Measurements from ENCODE around the gene CD300LG.

Gene CD300LG

DNA sequence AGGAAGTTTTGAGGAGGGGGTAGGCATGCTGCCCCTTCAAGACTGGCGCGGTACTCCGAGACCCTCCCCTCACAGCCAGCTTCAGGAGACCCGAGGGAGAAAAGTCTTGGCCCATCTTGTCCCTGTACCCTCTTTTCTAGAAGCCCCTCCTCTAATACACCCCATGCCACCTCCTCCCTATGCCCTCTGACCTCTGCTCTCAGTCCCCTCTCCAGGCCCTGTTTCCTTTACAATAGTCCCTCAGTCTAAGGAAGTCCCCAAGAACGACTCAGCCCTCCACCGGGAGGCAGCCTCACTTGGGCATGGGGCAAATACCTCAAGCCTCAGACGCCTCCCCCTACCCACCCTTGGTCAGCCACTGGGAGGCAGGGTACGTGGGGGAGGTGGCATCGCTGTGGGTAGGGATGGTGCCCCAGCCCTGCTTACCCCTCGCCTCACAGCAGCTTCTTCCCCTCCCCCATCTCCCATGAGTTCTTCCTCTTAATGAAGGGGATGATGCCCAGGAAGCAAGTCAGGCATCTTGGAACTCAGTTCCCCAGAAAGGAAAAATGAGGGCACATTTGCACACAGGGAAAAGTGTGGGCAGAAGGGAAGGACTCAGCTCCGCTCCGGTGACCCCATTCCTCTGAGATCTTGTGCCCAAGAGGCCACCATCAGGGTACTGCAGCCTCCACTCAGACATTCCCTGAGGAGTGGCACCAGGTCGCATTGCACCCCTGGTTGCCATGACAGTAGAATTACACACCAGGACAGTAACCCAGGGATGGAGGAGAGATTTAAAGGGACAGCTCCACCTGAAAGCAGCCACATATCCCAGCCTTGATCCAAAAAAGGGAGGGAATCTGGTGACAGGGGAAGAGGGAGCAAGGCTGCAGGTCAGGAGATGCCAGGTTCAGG lies 54.1 kb downstream of the CD300LG start:
- no CpG with 5 or more reads among the region's 13 CpGs for WGBS, 2 donors (ENCODE audit: extremely low coverage in 2 of 2, insufficient read length in 2 of 2, insufficient replicate concordance in 1 of 2)
- peak overlapping the region; percentile 92 for H3K18ac ChIP-seq (ENCODE audit: low read length)
- DNase-seq (ENCODE audit: low spot score): no peak
- H3K14ac ChIP-seq (ENCODE audit: low read length): peak overlapping the region; percentile 79
- H2BK15ac ChIP-seq (ENCODE audit: low read length): peak overlapping the region; percentile 93
- H3K27me3 ChIP-seq (ENCODE audit: control insufficient read depth in 3 of 3, insufficient read depth in 3 of 3, low read depth in 1 of 3, low read length in 3 of 3): peaks cover 0 to 37% (median 0%) of the 10 kb centered on the region in 3 experiments
- peak overlapping the region; percentile 71 for H3K4me2 ChIP-seq (ENCODE audit: insufficient read depth, low read length, poor library complexity, severe bottlenecking)
- H3K9ac ChIP-seq (ENCODE audit: low read depth, low read length, poor library complexity): no peak overlapping the region
- peak overlapping the region; percentile 86 for H2AK5ac ChIP-seq (ENCODE audit: low read depth, low read length)
- peak overlapping the region; percentile 9 for H2BK5ac ChIP-seq (ENCODE audit: low read length)
- H3K4ac ChIP-seq (ENCODE audit: low read length): no peak overlapping the region
- H3K27ac ChIP-seq (replicated peaks; ENCODE audit: low read length): peak overlapping the region; percentile 11
- H2BK12ac ChIP-seq (ENCODE audit: low read length): peak overlapping the region; percentile 84
- H3K79me1 ChIP-seq (ENCODE audit: low read depth, low read length): peaks cover 3% of the 10 kb centered on the region
- peak overlapping the region; percentile 94 for H2AFZ ChIP-seq (ENCODE audit: low read length)
- H3K23ac ChIP-seq (ENCODE audit: low read depth, low read length, poor library complexity): peak overlapping the region; percentile 18
- H4K91ac ChIP-seq (ENCODE audit: low read depth, low read length, poor library complexity): no peak overlapping the region
- H3K36me3 ChIP-seq (replicated peaks in 1 of 2; ENCODE audit: control insufficient read depth in 2 of 2, insufficient read depth in 2 of 2, low read length in 2 of 2): peaks cover 0 to 13% of the 10 kb centered on the region in 2 donors
- peak overlapping the region; percentile 11 to 51 for H3K4me3 ChIP-seq (ENCODE audit: low read length in 2 of 2)
- H3K4me1 ChIP-seq (ENCODE audit: control insufficient read depth in 2 of 2, insufficient read depth in 1 of 2, low read depth in 1 of 2, low read length in 2 of 2): peaks cover 23 to 39% of the 10 kb centered on the region in 2 donors
- peak overlapping the region; percentile 74 for H2BK120ac ChIP-seq (ENCODE audit: low read depth, low read length)
- H4K8ac ChIP-seq (ENCODE audit: low read depth, low read length): no peak overlapping the region
- H3K9me3 ChIP-seq (replicated peaks in 1 of 2; ENCODE audit: control insufficient read depth in 2 of 2, insufficient read depth in 1 of 2, low read depth in 1 of 2, low read length in 2 of 2): no peaks in the 10 kb centered on the region

GRCh38 chr17:43901861-43902589 lies 55.0 kb downstream of the CD300LG start:
- WGBS, 2 donors (ENCODE audit: extremely low coverage in 2 of 2, insufficient read length in 2 of 2, insufficient replicate concordance in 1 of 2): no CpG with 5 or more reads among the region's 7 CpGs
- peaks cover 0 to 37% (median 0%) of the 10 kb centered on the region in 3 experiments for H3K27me3 ChIP-seq (ENCODE audit: control insufficient read depth in 3 of 3, insufficient read depth in 3 of 3, low read depth in 1 of 3, low read length in 3 of 3)
- H3K4me2 ChIP-seq (ENCODE audit: insufficient read depth, low read length, poor library complexity, severe bottlenecking): no peak overlapping the region
- DNase-seq (ENCODE audit: low spot score): no peak
- no peak overlapping the region for H2BK5ac ChIP-seq (ENCODE audit: low read length)
- H3K23ac ChIP-seq (ENCODE audit: low read depth, low read length, poor library complexity): no peak overlapping the region
- H3K4ac ChIP-seq (ENCODE audit: low read length): no peak overlapping the region
- peak overlapping the region; percentile 63 for H3K18ac ChIP-seq (ENCODE audit: low read length)
- H3K79me1 ChIP-seq (ENCODE audit: low read depth, low read length): peaks cover 1% of the 10 kb centered on the region
- H3K36me3 ChIP-seq (replicated peaks in 1 of 2; ENCODE audit: control insufficient read depth in 2 of 2, insufficient read depth in 2 of 2, low read length in 2 of 2): peaks cover 0 to 8% of the 10 kb centered on the region in 2 donors
- no peak overlapping the region for H3K4me3 ChIP-seq (ENCODE audit: low read length in 2 of 2)
- no peak overlapping the region for H3K14ac ChIP-seq (ENCODE audit: low read length)
- peak overlapping the region; percentile 38 for H3K9ac ChIP-seq (ENCODE audit: low read depth, low read length, poor library complexity)
- no peak overlapping the region for H2BK12ac ChIP-seq (ENCODE audit: low read length)
- no peak overlapping the region for H4K8ac ChIP-seq (ENCODE audit: low read depth, low read length)
- no peaks in the 10 kb centered on the region for H3K9me3 ChIP-seq (replicated peaks in 1 of 2; ENCODE audit: control insufficient read depth in 2 of 2, insufficient read depth in 1 of 2, low read depth in 1 of 2, low read length in 2 of 2)
- H2AFZ ChIP-seq (ENCODE audit: low read length): peak overlapping the region; percentile 17
- H2BK15ac ChIP-seq (ENCODE audit: low read length): peak overlapping the region; percentile 93
- H4K91ac ChIP-seq (ENCODE audit: low read depth, low read length, poor library complexity): no peak overlapping the region
- peak overlapping the region; percentile 63 for H3K27ac ChIP-seq (replicated peaks; ENCODE audit: low read length)
- H2BK120ac ChIP-seq (ENCODE audit: low read depth, low read length): no peak overlapping the region
- H2AK5ac ChIP-seq (ENCODE audit: low read depth, low read length): peak overlapping the region; percentile 86
- peaks cover 26 to 39% of the 10 kb centered on the region in 2 donors for H3K4me1 ChIP-seq (ENCODE audit: control insufficient read depth in 2 of 2, insufficient read depth in 1 of 2, low read depth in 1 of 2, low read length in 2 of 2)

DNA sequence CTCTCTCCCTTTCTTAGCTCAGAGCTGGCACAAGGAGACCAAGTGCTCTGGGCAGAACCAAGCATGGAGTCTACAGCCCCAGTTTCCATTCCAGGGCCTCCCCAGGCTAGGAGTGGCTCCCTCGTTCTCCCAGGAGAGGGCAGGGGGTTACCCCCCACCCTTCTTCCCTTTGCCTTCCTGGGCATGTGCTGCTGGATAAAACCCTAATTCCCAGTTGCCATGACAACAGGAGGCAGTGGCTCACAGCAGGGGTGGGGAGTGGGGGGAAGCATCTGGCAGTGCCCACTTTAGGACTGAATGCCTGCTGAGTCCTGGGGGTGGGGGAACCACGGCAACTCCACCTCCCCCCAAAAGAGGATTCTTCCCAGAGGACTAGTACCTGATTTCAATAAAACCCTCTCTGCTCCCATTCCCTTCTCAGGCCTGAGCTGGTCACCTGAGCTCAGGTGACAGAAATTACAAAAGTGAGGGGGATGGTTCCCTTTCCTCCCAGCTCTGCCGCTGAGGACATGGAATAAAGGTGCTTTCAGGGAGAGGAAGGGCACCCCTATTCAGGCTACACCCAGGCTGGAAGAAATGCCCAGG lies 58.5 kb downstream of the CD300LG start:
- peaks cover 0 to 53% (median 0%) of the 10 kb centered on the region in 3 experiments for H3K27me3 ChIP-seq (ENCODE audit: control insufficient read depth in 3 of 3, insufficient read depth in 3 of 3, low read depth in 1 of 3, low read length in 3 of 3)
- peak overlapping the region in 1 of 2 donors; percentile 75 for H3K4me3 ChIP-seq (ENCODE audit: low read length in 2 of 2)
- H3K27ac ChIP-seq (replicated peaks; ENCODE audit: low read length): peak overlapping the region; percentile 52

More for the DNA sequence above, 58.5 kb downstream of the CD300LG start:
- Histone ChIP-seq H4K8ac (ENCODE audit: low read depth, low read length) (no peak overlapping the region), H3K9me3 (replicated peaks in 1 of 2; ENCODE audit: control insufficient read depth in 2 of 2, insufficient read depth in 1 of 2, low read depth in 1 of 2, low read length in 2 of 2) (no peaks in the 10 kb centered on the region), H3K14ac (ENCODE audit: low read length) (no peak overlapping the region), H3K4ac (ENCODE audit: low read length) (no peak overlapping the region), H2AFZ (ENCODE audit: low read length) (peak overlapping the region; percentile 99), H3K4me2 (ENCODE audit: insufficient read depth, low read length, poor library complexity, severe bottlenecking) (peak overlapping the region; percentile 99), H4K91ac (ENCODE audit: low read depth, low read length, poor library complexity) (no peak overlapping the region), H2BK15ac (ENCODE audit: low read length) (peak overlapping the region; percentile 76), H3K79me1 (ENCODE audit: low read depth, low read length) (no peaks in the 10 kb centered on the region), H3K23ac (ENCODE audit: low read depth, low read length, poor library complexity) (no peak overlapping the region), H3K4me1 (ENCODE audit: control insufficient read depth in 2 of 2, insufficient read depth in 1 of 2, low read depth in 1 of 2, low read length in 2 of 2) (peaks cover 23 to 31% of the 10 kb centered on the region in 2 donors), H3K18ac (ENCODE audit: low read length) (peak overlapping the region; percentile 84), H2BK12ac (ENCODE audit: low read length) (peak overlapping the region; percentile 42), H2BK5ac (ENCODE audit: low read length) (no peak overlapping the region), H2BK120ac (ENCODE audit: low read depth, low read length) (peak overlapping the region; percentile 52), H3K36me3 (replicated peaks in 1 of 2; ENCODE audit: control insufficient read depth in 2 of 2, insufficient read depth in 2 of 2, low read length in 2 of 2) (no peaks in the 10 kb centered on the region), H2AK5ac (ENCODE audit: low read depth, low read length) (peak overlapping the region; percentile 7), H3K9ac (ENCODE audit: low read depth, low read length, poor library complexity) (peak overlapping the region; percentile 61)
- no CpG with 5 or more reads among the region's 3 CpGs for WGBS, 2 donors (ENCODE audit: extremely low coverage in 2 of 2, insufficient read length in 2 of 2, insufficient replicate concordance in 1 of 2)
- peak; percentile 44 for DNase-seq (ENCODE audit: low spot score)
